Mesodermal cell (in vitro differentiated cells): ENCODE results near the gene PATL1.
"Not testable (repeated sequence)": the region's sequence is repeated elsewhere in the genome, so short reads cannot be mapped to it uniquely, and the experiment has no call there.

Experiments
- H3K27ac ChIP-seq: 2 replicates; pipeline ENCODE4 v1.7.0; 2013; ENCODE audit warnings: mild to moderate bottlenecking, low read depth, low read length, moderate library complexity; ENCODE audit not compliant: severe bottlenecking
- H3K36me3 ChIP-seq: 2 replicates; pipeline ENCODE4 v1.7.1; 2013; ENCODE audit warnings: mild to moderate bottlenecking, low read length, moderate library complexity; ENCODE audit not compliant: control insufficient read depth, insufficient read depth
- H3K4me1 ChIP-seq: one replicate; pipeline ENCODE4 v1.7.1; 2013; ENCODE audit warnings: mild to moderate bottlenecking, low read length; ENCODE audit not compliant: insufficient read depth, control insufficient read depth, poor library complexity, severe bottlenecking
- H3K4me3 ChIP-seq: 2 replicates; pipeline ENCODE4 v1.7.0; 2013; ENCODE audit warnings: low read length, control low read depth, mild to moderate bottlenecking; ENCODE audit not compliant: insufficient read depth, poor library complexity, severe bottlenecking; ENCODE audit errors: extremely low read depth
- H3K9me3 ChIP-seq: 2 replicates; pipeline ENCODE4 v1.7.1; 2013; ENCODE audit warnings: mild to moderate bottlenecking, low read length, moderate library complexity; ENCODE audit not compliant: control insufficient read depth
- WGBS, 2 experiments: methylation state at CpG; one replicate each; pipeline ENCODE4 v1.1.5; 2013; ENCODE audit warnings: missing lambda C conversion rate in 2 of 2; ENCODE audit not compliant: insufficient coverage in 2 of 2; 5-methylcytosine and 5-hydroxymethylcytosine counted together

The PATL1 gene

DNA sequence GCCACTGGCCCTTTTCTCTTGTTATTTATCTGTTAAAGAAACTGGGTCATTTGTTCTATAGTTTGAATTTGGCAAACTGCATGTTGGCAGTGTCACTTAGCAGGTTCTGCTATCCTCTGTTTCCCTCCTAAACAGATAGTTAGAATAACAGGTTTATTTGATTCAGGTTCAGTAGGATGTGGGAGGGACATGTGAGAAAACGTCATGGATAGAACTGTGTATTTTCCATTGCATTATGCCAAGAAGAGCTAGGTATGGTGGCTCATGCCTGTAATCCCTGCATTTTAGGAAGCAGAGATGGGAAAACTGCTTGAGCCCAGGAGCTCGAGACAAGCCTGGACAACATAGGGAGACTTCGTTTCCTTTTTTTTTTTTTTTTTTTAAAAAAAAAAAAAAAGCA is 24.3 kb downstream of the PATL1 start:
- 96 to 100% methylated on average over 1 to 2 of the region's 3 CpGs for WGBS, 2 experiments
- Histone ChIP-seq H3K9me3 (no peaks in the 10 kb centered on the region), H3K36me3 (peaks cover 93% of the 10 kb centered on the region), H3K4me1 (no peaks in the 10 kb centered on the region), H3K27ac (no peak overlapping the region), H3K4me3 (no peak overlapping the region)

DNA sequence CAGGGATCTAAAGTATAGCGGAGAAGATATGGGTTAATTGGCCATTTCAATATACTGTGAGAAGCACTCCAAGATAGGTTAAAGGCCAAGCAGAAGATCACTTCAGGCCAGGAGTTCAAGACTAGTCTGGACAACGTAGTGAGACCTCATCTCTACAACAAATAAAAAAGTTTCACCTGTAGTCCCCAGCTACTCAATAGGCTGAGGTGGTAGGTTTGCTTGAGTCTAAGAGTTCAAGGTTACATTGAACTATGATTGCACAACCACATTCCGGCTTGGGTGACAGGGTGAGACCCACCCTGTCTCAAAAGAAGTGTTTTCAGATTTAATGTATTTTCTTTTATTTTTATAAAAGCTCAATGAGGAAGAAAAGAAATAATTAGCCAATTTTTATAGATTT is 25.4 kb downstream of the PATL1 start:
- H3K4me1 ChIP-seq = no peaks in the 10 kb centered on the region
- no peak overlapping the region for H3K4me3 ChIP-seq
- no peaks in the 10 kb centered on the region for H3K9me3 ChIP-seq
- WGBS, 2 experiments = 100% methylated on average over 1 of the region's 3 CpGs; no CpG with 5 or more reads in 1 of the 2 experiments
- H3K36me3 ChIP-seq = peaks cover 94% of the 10 kb centered on the region
- no peak overlapping the region for H3K27ac ChIP-seq

DNA sequence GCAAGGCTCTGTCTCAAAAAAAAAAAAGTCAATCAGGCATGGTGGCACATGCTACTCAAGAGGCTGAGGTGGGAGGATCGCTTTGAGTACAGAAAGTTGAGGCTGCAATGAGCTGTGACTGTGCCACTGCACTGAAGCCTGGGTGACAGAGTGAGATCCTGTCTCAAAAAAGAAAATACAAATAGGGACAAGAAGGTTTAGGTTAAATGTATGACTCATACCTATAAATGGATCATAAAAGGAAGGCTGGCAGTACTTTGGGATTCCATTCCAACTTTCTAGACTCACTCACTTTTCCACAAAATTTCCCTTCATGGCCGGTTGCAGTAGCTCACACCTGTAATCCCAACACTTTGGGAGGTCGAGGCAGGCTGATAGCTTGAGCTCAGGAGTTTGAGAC is 27.7 kb downstream of the PATL1 start:
- WGBS, 2 experiments = 97% methylated on average over 2 to 3 of the region's 3 CpGs
- Histone ChIP-seq H3K9me3 (no peaks in the 10 kb centered on the region), H3K27ac (no peak overlapping the region), H3K36me3 (peaks cover 91% of the 10 kb centered on the region), H3K4me1 (no peaks in the 10 kb centered on the region), H3K4me3 (no peak overlapping the region)

DNA sequence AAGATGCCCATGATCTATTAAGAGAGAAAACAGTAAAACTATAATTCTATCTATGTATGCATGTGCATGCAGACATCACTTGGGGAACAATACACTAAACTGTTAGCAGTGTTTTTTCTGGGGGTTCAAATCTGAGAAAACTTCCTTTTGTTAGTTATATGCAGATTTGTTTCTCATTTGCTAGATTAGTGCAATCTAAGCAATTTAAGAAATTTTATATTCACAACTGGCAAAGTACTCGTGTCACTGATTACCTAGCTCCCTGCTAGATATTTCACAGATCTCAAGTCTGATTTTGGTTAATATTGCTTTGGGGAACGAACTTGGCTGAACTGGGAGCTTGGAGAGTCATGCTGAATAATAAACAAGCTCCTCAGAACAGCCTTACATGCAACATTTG is 38.3 kb downstream of the PATL1 start:
- peaks cover 7% of the 10 kb centered on the region for H3K36me3 ChIP-seq
- H3K4me3 ChIP-seq = no peak overlapping the region
- no peaks in the 10 kb centered on the region for H3K9me3 ChIP-seq
- H3K4me1 ChIP-seq = no peaks in the 10 kb centered on the region
- H3K27ac ChIP-seq = no peak overlapping the region
- no CpG with 5 or more reads among the region's 2 CpGs for WGBS, 2 experiments

DNA sequence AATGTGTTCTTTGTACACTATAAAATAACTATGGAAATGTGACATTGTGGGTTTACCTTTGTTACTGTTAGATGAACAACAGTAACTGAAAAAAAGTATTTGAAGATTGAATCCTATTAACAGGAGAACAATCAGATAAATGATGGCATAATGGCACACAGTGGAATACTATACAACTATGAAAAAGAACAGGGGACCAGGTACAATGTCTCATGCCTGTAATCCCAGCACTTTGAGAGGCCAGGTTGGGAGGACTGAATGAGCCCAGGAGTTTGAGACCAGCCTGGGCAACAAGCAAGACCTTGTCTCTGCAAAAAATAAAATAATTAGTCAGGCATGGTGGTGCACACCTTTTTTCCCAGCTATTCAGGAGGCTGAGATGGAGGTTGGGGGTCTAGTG is 38.8 kb downstream of the PATL1 start:
- H3K36me3 ChIP-seq = peaks cover 2% of the 10 kb centered on the region
- H3K4me1 ChIP-seq = no peaks in the 10 kb centered on the region
- no peaks in the 10 kb centered on the region for H3K9me3 ChIP-seq
- H3K27ac ChIP-seq = no peak overlapping the region
- no peak overlapping the region for H3K4me3 ChIP-seq

DNA sequence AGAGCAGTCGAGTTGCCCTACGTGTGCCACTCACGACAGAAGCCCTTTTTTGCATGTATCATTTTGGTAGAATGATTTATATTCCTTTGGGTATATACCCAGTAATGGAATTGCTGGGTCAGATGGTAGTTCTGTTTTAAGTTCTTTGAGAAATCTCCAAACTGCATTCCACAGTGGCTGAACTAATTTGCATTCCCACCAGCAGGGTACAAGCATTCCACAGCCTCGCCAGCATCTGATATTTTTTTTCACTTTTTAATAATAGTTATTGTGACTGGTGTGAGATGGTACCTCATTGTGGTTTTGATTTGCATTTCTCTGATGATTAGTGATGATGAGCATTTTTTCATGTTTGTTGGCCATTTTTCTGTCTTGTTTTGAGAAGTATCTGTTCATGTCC is 41.9 kb downstream of the PATL1 start:
- not testable (repeated sequence) for H3K27ac ChIP-seq, H3K9me3 ChIP-seq, H3K36me3 ChIP-seq, H3K4me3 ChIP-seq, H3K4me1 ChIP-seq
- 100% methylated on average over 3 of the region's 4 CpGs; no CpG with 5 or more reads in 1 of the 2 experiments for WGBS, 2 experiments

DNA sequence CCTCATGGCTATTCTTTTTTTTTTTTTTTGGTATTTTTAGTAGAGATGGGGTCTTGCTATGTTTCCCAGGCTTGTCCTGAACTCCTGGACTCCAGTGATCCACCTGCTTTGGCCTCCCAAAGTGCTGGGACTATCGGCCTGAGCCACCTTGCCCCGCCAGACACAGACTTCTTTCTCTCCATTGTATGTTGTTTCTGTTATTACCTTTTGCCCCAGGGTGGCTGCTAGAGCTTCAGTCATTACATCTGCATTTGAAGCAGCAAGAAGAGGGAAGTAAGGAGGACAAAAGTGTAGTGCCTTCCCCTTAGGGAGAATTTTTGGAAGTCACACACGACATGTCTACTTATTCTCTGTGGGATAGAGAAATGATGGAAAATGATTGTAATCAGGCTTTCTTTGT is 43.1 kb downstream of the PATL1 start:
- WGBS, 2 experiments = no CpG with 5 or more reads among the region's 3 CpGs
- Histone ChIP-seq H3K4me3 (no peak overlapping the region), H3K27ac (no peak overlapping the region), H3K9me3 (no peaks in the 10 kb centered on the region), H3K4me1 (no peaks in the 10 kb centered on the region), H3K36me3 (no peaks in the 10 kb centered on the region)

DNA sequence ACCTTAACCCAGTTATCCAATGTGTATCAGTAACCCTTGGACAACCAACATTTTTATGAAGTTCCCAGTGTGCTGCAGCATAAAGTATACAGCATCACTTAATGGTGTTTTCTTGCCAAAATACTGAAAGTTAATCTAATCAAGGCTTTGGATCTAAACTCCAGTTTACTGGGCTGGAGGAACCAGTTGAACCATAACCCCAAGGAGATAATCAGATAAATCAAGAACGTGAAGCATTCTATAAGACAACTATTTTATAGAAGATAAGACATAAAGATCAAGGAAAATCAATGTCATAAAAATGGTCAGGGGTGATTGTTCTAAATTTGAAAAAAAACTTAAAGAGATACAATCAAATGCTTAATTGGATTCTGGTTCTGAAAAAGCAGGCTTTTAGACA is 51.0 kb downstream of the PATL1 start:
- Histone ChIP-seq H3K27ac (no peak overlapping the region), H3K36me3 (peaks cover 5% of the 10 kb centered on the region), H3K9me3 (no peaks in the 10 kb centered on the region), H3K4me3 (no peak overlapping the region), H3K4me1 (peaks cover 6% of the 10 kb centered on the region)
- no CpG with 5 or more reads among the region's 1 CpG for WGBS, 2 experiments

DNA sequence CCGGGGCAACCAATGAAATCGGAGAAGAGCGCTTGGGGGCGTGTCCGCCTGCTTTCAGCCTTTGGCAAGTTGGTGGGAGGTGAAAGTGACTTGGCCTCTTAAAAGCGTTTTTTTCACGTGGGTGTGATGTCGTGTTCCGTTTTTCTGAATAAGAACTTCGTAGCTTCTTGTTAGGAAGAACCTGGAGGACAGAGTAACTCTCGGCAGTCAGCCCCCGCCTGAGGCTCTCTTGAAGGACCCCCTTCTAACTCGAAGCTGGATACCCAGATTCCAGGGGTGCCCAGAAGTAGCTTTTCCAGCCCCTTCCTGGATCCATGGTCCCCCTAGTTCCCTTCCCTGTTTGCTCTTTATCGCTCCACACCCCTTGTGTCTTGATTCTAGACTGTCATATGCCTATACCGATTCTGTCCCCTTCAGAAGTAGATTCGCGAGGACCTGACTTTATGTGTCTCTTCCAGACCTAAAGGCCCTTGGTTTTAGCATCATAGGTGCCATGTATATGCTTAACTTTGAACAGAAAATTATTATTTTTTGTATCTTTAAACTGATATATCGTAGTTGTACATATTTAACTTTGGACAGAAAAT is 52.3 kb downstream of the PATL1 start:
- Histone ChIP-seq H3K4me1 (peaks cover 10% of the 10 kb centered on the region), H3K36me3 (peaks cover 12% of the 10 kb centered on the region), H3K9me3 (no peaks in the 10 kb centered on the region), H3K27ac (peak overlapping the region; percentile 95), H3K4me3 (peak overlapping the region; percentile 93)
- 1 to 3% methylated on average over 13 to 15 of the region's 18 CpGs for WGBS, 2 experiments

DNA sequence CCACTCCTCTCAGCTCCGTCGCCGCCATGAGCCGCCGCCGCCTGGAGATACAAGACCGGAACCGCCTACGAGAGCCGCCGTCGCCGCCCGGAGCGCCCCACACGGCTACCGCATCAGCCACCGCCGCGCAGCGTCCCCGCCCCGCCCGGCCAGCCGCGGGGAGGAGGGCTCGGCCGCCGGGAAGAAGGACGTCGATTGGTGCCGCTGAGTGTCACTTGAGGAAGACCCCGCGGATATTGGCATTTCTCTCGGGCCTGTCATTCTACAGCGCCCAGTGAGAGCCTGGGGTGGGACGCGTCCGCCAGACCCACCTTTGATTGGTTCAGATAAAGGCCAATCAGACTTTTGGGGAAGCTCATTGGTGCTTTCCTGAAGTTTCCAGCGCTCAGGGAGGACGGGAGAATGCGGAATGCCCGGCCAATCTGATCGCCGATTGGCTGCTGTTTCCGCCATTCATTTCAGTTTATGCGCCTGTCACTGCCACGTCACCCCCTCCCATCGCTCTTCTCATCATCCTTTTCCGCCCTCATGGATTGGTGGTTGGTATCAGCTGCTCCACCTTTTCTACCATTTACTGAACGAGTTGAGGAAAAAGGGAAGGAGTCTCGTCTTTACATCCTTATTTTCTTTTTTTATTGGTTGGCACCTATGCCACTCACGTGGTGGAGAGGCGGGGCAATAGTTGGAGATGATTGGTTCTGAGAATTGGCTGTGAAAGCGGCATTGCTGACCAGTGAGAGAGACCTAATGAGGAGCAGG is 53.0 kb downstream of the PATL1 start, which contains the start of gene OSBP:
TSS of gene OSBP (minus strand) at position 138 of the 759 bp plus-strand sequence. CDS start at position 28, 110 bp downstream.
- 0% methylated on average over 40 to 43 of the region's 55 CpGs for WGBS, 2 experiments
- peaks cover 10% of the 10 kb centered on the region for H3K4me1 ChIP-seq
- peak within 1 kb of the TSS; percentile 93 for H3K4me3 ChIP-seq
- peak within 1 kb of the TSS; percentile 95 for H3K27ac ChIP-seq
- no peaks in the 10 kb centered on the region for H3K9me3 ChIP-seq
- H3K36me3 ChIP-seq = peaks cover 12% of the 10 kb centered on the region

DNA sequence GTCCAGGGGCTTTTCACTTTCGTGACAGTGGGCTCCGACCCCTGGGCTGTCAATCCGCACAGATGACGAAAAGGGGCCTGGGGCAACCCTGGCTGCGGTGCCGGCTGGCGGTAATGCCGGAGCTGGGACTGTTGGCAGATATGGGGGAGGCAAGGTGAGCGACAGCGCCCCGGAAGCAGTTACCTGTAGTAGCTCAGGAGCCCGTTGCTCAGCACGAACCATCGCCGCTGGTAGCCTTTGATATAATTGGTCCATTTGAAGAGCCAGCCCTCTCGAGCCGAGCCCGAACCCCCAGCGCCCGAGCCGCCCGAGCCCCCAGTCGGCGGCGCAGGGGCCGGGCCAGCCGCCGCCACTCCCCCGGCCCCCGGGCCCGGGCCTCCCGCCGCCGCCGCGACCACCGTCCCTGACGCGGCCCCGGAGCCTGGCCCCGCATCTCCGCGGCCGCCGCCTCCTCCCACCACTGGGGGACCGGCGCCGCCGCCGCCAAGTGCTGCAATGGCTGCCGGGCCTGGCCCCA is 53.7 kb downstream of the PATL1 start:
- H3K4me1 ChIP-seq = peaks cover 10% of the 10 kb centered on the region
- 0 to 1% methylated on average over 36 to 39 of the region's 51 CpGs for WGBS, 2 experiments
- H3K27ac ChIP-seq = peak overlapping the region; percentile 95
- peak overlapping the region; percentile 93 for H3K4me3 ChIP-seq
- H3K36me3 ChIP-seq = peaks cover 18% of the 10 kb centered on the region
- no peaks in the 10 kb centered on the region for H3K9me3 ChIP-seq
